Measurements from ENCODE around the gene DNAI2.

DNA sequence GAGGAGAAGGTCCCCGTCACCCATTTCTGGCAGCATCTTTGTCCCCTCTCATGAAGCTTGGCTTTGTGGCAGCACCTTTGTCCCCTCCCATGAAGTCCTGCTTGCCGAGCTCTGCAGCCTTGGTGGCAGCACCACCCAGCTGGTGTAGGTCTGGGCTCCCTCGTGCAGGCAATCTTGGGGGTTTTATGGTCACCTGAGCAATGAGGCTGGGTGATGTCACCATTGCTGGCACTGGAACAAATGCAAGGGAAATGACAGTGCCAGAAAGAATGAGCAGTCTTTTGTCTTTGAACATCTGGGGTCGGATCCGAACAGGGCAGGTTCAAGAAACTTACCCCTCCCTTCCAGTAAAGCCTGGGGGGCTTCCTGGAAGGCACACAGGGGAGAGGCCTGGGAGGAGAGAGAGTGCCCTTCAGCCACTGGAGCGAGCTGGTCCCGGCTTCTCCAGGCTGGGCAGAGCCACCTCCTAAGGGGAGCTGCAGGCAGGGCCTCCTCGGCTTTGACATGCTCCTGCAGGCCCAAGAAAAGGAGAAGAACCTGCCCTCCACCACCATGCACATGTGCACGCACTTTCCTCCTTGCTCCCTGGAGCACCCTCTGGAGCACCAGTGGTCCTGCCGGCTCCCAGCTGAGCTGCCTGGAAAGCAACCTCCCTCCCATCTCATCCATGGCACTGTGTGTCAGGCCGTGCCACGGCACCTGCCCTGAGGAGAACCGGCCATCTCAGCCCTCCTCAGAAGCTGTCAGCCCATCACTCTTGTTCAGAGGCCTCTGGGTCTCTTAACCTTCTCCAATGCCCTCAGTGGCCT, 71.6 kb downstream of the DNAI2 start:
- TF ChIP-seq, protein P1, sequence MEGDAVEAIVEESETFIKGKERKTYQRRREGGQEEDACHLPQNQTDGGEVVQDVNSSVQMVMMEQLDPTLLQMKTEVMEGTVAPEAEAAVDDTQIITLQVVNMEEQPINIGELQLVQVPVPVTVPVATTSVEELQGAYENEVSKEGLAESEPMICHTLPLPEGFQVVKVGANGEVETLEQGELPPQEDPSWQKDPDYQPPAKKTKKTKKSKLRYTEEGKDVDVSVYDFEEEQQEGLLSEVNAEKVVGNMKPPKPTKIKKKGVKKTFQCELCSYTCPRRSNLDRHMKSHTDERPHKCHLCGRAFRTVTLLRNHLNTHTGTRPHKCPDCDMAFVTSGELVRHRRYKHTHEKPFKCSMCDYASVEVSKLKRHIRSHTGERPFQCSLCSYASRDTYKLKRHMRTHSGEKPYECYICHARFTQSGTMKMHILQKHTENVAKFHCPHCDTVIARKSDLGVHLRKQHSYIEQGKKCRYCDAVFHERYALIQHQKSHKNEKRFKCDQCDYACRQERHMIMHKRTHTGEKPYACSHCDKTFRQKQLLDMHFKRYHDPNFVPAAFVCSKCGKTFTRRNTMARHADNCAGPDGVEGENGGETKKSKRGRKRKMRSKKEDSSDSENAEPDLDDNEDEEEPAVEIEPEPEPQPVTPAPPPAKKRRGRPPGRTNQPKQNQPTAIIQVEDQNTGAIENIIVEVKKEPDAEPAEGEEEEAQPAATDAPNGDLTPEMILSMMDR (IDR thresholded peaks at IDR 0.05), result no peak
- no peak for TF ChIP-seq POLR2A (IDR thresholded peaks at IDR 0.05)
- TF ChIP-seq POLR2AphosphoS5 (IDR thresholded peaks at IDR 0.05), result no peak

Data from stomach (tissue), 4 donors.